ENCODE measurements around the gene MRPL20.
"Not testable (repeated sequence)": the region's sequence is repeated elsewhere in the genome, so short reads cannot be mapped to it uniquely, and the experiment has no call there.

The MRPL20 gene

GRCh38 chr1:1380860-1381259 is 26.2 kb downstream of the MRPL20 start:
- DNase-seq = no peak

GRCh38 chr1:1377540-1378205 is 29.4 kb downstream of the MRPL20 start:
- no peak for DNase-seq

- DNase-seq = no peak
Observed at GRCh38 chr1:1376551-1377226, 30.4 kb downstream of the MRPL20 start.

- peak; percentile 100 for DNase-seq
Observed at GRCh38 chr1:1374929-1375662, 32.0 kb downstream of the MRPL20 start, which contains the start of gene AURKAIP1. AURKAIP1 (minus strand) TSS chr1:1375207; CDS start chr1:1374756, 451 bp downstream.

GRCh38 chr1:1374589-1374928 is 32.5 kb downstream of the MRPL20 start:
- no peak for DNase-seq

- no peak for DNase-seq
Observed at GRCh38 chr1:1373815-1374588, 33.1 kb downstream of the MRPL20 start.

GRCh38 chr1:1373051-1373814 is 33.9 kb downstream of the MRPL20 start:
- DNase-seq = no peak

GRCh38 chr1:1371746-1372711 is 35.1 kb downstream of the MRPL20 start:
- DNase-seq = peak; percentile 61

- no peak for DNase-seq
Observed at GRCh38 chr1:1371364-1371745, 35.7 kb downstream of the MRPL20 start.

GRCh38 chr1:1370771-1371300 is 36.3 kb downstream of the MRPL20 start:
- no peak for DNase-seq

GRCh38 chr1:1370094-1370493 is 37.0 kb downstream of the MRPL20 start:
- DNase-seq = not testable (repeated sequence)

- DNase-seq = no peak
Observed at GRCh38 chr1:1367315-1367714, 39.8 kb downstream of the MRPL20 start.

GRCh38 chr1:1366699-1367066 is 40.4 kb downstream of the MRPL20 start:
- DNase-seq = no peak

- no peak for DNase-seq
Observed at GRCh38 chr1:1365875-1366698, 41.0 kb downstream of the MRPL20 start.

GRCh38 chr1:1364266-1364665 is 42.8 kb downstream of the MRPL20 start:
- DNase-seq = no peak

GRCh38 chr1:1361982-1362423 is 45.1 kb downstream of the MRPL20 start:
- peak; percentile 85 for DNase-seq

GRCh38 chr1:1361233-1361981 is 45.7 kb downstream of the MRPL20 start:
- no peak for DNase-seq

GRCh38 chr1:1360506-1361169 is 46.5 kb downstream of the MRPL20 start:
- peak; percentile 97 for DNase-seq

Data from EL (cell line).